ENCODE data around the gene ANKRD55. TPM values are rescaled to one million over a fixed set of nuclear protein-coding genes. Genes with fewer than 3 reads are reported as not detected.

Gene ANKRD55
- total RNA-seq, 1 donor from 2014 or later = not detected

DNA sequence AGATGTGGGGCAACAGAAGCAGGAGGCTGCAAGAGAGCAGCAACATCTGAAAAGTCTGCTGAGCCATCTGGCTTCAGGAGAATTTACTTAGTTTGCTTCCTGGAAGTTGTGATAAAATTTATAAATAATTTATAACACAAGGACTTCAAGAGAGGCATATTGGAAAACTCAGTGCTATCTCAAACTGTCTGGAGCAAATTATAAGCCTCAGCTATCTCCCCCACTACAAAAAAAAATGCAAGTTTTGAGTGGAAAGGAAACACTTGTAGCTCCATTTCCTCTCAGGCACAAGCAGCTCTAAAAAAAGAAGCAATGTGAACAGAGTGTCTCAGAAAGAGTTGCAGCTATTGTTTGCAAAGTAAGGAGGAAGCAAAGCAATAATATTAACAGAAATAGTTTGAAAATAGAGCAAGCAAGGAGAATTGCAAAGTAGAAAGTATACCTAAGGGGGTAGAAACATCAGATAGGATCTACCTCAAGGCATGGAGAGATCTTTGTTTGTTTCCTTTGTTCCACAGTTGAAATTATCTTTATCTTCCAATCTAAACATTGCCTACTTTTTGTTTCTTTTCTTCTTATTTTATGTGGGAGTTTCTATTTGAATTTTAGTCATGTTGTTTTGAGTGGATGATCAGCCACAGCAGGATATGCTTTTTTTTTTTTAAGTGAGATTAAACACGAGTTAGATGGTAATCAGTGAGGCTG, 182.4 kb downstream of the ANKRD55 start:
- Mint-ChIP-seq H3K27ac (ENCODE audit: unreplicated experiment) (peak overlapping the region; percentile 60), H3K4me3 (ENCODE audit: unreplicated experiment) (no peak overlapping the region), H3K27me3 (ENCODE audit: low read depth) (no peaks in the 10 kb centered on the region), H3K4me1 (ENCODE audit: low read depth) (peaks cover 10% of the 10 kb centered on the region), H3K36me3 (ENCODE audit: low read depth) (peaks cover 2% of the 10 kb centered on the region), H3K9me3 (ENCODE audit: low read depth) (peaks cover 7% of the 10 kb centered on the region)
- no peak for DNase-seq (ENCODE audit: low spot score)
- TF ChIP-seq, protein P1, sequence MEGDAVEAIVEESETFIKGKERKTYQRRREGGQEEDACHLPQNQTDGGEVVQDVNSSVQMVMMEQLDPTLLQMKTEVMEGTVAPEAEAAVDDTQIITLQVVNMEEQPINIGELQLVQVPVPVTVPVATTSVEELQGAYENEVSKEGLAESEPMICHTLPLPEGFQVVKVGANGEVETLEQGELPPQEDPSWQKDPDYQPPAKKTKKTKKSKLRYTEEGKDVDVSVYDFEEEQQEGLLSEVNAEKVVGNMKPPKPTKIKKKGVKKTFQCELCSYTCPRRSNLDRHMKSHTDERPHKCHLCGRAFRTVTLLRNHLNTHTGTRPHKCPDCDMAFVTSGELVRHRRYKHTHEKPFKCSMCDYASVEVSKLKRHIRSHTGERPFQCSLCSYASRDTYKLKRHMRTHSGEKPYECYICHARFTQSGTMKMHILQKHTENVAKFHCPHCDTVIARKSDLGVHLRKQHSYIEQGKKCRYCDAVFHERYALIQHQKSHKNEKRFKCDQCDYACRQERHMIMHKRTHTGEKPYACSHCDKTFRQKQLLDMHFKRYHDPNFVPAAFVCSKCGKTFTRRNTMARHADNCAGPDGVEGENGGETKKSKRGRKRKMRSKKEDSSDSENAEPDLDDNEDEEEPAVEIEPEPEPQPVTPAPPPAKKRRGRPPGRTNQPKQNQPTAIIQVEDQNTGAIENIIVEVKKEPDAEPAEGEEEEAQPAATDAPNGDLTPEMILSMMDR (IDR thresholded peaks at IDR 0.05) = no peak

Other genes with a start within 250 kb of the ANKRD55 start
- gene IL6ST, start 238.4 kb downstream of the ANKRD55 start, total RNA-seq = 167 to 221 TPM (median 210 TPM) in 3 replicates